ENCODE results near the gene LECT2. TPM values are rescaled to one million over a fixed set of nuclear protein-coding genes. Genes with fewer than 3 reads are reported as not detected.

Gene LECT2
- polyA plus RNA-seq, 4 donors: 1.3 to 4.6 (median 2.1) TPM

DNA sequence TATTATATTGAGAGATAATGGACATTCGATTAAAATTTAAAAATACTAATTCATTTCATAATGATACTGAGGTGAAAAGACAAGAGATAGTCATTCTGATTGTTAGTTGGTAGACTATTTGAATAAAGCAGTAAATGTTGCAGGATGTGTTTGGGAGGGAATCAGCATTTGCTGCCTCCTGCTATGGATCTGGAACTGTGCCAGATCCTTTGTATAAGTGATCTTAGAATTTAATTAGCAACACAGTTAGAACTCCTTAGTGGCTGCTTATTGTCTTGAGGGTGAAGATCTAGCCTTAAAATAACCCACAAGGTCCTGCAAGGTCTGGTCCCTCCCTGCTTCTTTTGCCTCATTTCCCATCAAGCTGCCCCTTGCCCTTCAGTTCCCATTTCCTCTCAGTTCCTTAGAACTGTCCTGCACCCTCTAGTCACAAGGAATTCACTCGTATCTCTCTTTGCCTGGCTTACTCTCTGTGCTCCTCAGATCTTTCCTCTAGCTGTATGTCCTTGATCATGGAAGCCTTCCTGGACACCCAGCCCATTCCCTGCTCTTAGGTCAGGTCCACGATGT is 12.5 kb downstream of the LECT2 start:
- DNase-seq (ENCODE audit: low read depth in 4 of 4, low spot score in 3 of 4): no peak

DNA sequence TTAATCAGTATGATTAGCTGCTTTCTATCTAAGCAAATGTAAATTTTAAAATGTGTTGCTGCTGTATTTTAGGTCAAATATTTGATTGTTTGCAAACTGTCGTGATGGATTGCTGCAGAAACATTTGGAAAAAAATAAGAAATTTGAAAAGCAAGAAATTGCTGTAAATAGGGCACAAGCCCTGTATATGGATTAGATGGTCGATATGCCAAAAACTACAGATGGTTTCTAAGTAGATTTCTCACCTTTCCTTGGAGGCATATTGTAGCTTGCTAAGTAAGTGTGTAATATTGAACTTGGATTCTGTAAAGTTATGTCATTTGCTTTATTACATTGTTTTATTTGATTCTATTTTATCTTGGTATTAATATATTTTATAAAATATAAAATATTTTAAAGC is 13.1 kb downstream of the LECT2 start:
- DNase-seq (ENCODE audit: low read depth in 4 of 4, low spot score in 3 of 4): no peak

DNA sequence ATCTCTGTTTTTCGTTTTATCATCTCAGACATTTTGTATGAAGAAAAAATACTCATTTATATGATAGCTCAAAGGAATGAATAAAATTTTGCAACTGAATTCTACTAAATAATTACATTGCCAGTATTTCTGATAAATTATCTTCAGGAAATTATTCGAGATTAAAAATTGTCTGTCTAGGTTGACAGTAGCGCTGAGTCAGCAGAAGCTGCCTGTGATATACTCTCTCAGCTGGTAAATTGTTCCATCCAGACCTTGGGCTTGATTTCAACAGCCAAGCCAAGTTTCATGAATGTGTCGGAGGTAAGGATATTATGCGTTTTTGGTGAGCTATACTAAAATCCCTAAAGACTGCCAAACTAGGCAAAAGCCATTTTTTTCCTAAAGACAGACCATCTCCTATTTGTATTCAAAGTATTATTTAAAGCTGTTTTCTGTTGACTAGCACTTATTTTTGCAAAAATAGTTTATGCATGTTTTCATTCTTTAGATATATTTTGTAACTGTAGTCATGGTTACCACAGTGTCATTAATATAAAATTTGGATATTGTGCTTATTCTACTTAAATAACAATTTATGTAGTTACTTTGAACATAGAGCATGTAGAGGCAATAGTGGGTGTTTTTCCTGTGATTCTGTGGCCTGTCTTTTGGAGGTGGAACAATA is 17.4 kb downstream of the LECT2 start:
- no peak for DNase-seq (ENCODE audit: low read depth in 4 of 4, low spot score in 3 of 4)

DNA sequence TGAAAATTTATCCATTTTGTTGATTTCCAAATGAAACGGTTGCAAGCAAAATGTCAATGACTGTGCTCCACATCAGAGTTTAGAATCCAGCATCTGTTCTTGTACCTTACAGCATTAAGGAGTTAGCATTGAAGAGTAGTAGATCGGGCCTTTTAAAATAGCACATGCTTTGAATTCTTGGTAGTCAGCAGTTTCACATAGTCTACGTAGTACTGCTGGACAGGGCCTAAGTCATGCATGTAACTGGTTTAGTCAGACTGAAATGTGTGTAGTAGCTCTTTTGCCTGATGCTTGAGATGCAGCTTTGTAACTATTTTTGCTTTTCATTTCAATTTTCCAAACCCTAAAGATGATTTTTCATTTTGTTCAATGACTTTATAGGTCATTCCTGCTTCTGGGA is 19.8 kb downstream of the LECT2 start:
- peak in 2 of 4 donors; percentile 12 to 20 for DNase-seq (ENCODE audit: low read depth in 4 of 4, low spot score in 3 of 4)

DNA sequence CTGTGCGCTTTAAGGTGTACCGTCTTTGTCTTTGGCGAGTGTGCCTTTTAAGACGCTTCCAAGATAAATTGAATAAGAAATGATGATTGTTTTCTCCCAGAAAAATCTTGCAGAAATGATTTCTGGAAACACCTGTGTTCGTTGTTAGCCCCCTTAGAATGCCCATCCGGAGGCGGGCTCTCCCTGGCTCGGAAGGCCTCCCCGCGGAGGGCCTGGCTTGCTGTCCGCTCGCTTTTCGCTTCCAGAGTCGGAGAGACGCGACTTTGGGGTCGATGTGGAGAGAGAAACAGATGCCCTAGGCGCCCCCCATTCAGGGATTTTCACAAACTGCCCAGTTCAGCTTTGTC is 23.9 kb downstream of the LECT2 start:
- peak in 2 of 4 donors; percentile 2 to 6 for DNase-seq (ENCODE audit: low read depth in 4 of 4, low spot score in 3 of 4)

DNA sequence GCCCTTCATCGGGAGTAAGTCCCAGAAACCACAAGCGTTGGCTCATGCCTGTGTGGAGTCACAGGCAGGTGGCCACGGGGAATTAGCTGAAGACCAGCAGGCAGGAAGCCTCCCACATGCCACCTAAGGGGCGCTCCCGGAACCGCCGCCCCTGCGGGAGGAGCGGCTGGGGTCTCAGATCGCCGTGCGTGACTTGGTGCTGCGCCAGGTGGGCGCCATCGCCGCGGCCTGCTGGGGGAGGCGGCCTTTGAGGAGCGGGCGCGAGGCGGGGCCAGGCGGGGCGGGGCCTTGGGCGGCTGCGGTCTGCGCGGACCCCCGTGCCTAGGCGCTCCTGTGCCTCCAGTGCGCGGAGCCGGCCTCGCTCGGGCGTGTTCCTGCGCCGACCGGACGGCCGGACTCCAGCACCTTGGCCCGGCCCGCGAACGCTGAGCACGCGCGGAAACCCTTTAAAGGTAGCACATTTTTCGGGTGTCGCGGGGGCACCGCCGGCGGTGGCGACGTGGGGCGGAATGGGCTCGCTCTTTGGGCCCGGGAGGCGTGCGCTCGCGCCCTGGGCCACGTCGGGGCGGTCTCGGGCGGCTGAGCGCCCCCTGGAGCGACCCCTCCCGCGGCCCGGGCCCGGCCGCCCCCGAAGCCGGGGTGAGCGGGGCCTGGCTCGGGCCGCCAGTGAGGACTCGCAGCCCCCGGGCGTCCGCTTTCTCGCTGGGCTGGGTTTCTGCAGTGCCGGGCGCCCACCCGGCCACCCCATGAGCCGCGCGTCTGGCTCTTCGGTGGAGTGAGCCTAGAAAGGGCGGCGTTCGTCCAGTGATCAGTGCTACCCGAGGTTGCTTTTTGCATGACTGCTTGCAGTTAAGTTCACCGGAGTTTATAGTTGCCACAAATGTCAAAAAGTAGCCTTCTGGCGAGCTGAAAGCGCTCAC is 24.5 kb downstream of the LECT2 start:
- DNase-seq (ENCODE audit: low read depth in 4 of 4, low spot score in 3 of 4): peak in 3 of 4 donors; percentile 18 to 47 (median 36)

DNA sequence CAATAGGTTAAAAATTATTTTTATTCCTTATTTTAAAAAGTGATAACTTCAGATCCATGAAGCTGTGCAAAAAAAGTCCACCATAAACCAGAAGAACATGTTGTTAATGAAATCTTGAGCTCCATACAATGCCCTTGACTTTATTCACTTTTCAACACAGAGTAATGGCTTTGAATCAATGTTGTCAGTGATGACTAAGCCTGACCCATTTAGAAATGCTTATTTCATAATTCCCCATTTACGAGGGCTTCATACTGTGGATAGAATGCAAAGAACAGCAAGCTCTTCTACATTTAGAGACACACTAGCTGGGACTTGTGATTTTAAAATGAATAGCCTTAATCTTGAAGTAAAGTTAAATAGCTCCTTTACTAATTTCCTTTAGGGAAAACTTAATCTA is 33.4 kb downstream of the LECT2 start:
- DNase-seq (ENCODE audit: low read depth in 4 of 4, low spot score in 3 of 4): no peak

DNA sequence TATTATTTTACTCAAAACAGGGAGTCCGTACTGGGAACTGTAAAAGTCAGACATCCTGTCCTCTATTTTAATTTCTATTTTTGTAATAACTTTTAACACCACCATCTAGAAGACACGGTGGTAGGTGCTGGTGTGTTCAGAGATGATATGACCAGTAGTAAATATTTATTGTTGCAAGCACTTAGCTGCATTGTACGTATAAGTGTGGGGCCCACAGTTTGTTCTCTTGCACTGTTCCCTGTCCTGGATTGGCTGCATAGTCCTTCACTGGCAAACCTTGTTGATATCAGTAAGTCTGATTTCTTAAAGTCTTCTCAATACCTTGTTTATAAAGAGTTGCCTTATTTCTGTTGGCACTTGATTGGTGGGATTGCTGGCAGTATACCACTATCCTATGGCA is 34.6 kb downstream of the LECT2 start:
- DNase-seq (ENCODE audit: low read depth in 4 of 4, low spot score in 3 of 4): no peak

DNA sequence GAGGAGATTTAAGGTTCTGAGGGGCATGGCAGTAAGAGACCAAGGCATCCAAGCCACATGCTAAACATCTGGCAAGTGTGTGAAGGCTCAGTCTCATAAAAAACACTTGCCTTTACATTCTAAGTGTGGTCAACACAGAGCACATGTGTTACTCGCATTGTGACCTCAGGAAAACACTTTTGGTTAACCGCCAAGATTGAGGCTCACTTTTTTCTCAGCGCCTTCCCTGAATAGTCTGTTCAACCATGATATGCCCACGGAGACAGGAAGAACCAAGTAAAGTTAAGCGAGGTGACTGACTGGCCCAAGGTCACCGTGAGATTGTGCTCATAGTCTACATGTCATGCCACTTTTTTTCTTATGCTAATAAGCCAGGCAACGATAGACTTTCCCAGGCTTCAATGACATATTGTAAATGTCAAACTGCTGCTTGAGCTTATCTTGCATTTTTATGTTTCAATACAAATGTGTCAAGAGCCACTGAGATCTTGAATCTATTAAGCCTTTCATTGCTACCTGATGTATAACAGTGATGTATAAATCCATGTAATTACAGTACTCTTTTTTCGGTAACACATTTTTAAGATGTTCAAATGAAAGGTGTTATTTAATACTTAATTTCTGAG is 38.0 kb downstream of the LECT2 start:
- no peak for DNase-seq (ENCODE audit: low read depth in 4 of 4, low spot score in 3 of 4)

DNA sequence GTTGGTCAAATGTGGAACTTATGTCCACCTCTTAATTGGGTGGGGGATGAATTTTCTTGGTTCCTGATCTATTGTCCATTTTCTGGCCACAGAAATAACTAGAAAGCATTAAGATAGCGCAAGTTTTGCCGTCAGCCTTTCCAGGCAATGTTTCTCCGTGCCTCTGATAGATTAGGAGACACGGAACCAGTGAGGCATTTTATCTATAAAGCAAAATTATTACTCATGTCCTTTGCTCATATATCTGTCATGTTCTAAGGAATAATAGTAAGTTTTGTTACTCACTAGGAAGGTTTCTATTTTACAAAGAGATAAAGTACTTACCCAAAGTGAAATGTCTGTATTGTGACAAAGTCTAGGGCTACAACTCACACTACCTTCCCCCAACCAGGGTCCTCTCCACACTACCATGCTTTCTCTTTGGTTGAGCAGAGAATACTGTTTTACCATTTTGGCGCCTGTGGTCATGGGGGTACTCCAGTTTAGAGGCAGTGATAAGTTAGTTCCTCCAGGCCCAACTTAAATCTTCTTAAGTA is 39.2 kb downstream of the LECT2 start:
- no peak for DNase-seq (ENCODE audit: low read depth in 4 of 4, low spot score in 3 of 4)

DNA sequence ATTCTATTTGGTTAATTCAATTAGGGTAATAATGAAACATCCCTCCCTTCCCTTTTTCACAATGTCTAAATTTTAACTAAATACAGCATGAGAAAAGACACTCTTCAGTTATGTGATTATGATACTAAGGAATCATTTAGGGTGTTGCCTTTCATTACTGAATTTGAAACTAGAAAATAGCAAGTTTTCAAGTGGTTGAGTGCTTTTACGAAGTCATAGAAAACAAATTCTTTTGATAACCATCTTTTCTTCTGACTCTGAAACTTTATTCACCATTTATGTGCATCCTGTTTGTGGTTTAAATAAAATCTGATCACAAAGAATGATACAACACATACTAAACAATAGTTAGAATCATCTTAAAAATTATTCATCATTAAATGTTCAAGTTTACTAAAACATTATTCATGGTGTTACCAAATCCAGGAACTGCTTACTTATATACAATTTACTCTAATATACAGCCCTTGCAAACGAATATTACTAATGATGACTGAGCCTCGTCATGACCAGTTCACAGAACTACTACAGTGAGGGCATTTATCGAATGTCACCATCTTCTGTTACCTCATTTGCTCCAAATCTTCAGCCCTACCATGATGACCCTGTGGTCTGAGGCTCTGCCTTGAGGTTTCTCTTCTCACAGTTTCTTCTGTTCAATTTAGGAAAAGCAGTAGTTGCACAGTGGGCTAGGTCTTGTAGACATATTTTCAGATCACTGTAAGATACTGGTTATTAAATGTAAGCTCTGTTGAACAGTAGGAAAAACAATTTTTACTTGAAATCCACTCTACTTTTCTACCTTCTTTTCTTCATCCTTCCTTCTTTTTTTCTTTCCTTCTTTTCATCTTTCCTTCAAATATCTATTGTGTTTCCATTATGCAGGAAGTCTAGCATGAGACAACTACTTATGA is 40.8 kb downstream of the LECT2 start:
- no peak for DNase-seq (ENCODE audit: low read depth in 4 of 4, low spot score in 3 of 4)

DNA sequence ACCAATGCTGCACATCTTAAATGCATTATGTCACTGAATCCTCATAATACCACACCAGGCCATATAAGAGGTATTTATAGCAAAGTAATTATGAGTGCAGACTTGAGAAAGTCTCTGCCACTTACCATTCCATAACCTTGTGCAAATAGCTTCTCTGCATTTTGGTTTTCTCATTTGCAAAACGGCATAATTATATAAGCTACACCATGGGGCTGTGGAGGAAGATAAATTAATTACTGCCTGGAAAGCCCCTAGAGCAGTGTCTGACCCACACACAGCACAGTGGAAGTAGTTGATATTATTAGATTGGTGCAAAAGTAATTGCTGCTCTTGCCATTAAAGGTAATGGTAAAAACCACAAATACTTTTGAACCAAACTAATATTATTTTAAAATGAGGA is 49.6 kb downstream of the LECT2 start:
- no peak for DNase-seq (ENCODE audit: low read depth in 4 of 4, low spot score in 3 of 4)

DNA sequence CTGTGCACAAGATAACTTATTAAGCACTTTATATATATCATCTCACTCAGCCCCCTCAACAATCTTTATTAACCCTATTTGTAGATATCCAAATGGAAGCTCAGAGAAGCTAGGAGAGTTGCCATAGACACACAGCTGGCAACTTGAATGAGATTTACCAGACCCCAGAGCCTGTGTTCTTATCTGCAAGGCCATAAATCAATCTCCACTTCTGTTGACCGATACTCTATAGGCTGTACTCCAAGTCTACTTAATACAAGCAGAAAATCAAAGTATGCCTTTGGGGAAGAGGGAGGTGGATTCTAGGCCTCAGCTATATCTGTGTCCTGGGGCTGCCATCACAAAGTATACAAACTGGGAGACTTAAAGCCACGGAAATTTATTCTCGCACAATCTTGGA is 53.1 kb downstream of the LECT2 start:
- DNase-seq (ENCODE audit: low read depth in 4 of 4, low spot score in 3 of 4): no peak

DNA sequence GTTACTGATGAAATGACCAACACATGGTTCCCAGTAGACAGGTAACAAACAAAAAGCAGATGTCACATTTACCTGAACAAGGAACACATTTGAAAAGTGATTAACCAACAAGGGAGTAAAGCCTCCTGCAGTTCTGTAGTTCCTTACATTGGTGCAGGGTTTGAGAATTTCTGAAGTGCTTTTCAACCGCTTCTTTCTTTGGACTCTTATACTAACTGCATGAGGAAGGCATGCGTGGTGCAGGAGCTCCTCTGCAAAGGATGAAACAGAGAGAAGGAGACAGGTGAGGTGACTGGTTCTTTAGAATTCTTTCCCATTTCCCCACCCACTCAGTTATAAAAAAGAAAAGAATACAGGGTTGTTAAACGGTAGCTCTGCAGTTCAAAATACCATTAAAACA is 54.5 kb downstream of the LECT2 start:
- no peak for DNase-seq (ENCODE audit: low read depth in 4 of 4, low spot score in 3 of 4)

DNA sequence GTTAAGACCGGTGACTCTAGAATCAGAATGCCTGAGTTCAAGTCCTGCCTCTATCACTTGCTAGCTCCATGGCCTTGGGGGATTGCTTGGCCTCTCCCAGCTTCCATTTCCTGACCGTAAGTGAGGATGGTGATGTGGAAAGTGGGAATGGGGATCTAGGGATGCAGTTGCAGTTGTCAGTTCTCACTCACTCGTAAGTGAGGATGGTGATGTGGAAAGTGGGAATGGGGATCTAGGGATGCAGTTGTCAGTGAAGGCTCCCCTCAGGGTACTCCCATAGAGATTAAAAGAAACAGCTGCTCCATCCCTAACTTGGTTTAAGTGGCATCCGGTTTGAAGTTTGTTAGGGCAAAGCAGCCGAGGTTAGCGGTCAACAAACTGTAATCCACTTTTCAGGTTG is 56.1 kb downstream of the LECT2 start:
- DNase-seq (ENCODE audit: low read depth in 4 of 4, low spot score in 3 of 4): no peak

Other genes with a start within 250 kb of the LECT2 start
- 1 to 10 TPM in 3 of 4 donors, under 1 TPM in 1; 0.25 to 3.5 (median 2.8) TPM for gene SLC25A48, start 120.3 kb downstream of the LECT2 start, polyA plus RNA-seq (ENCODE audit: insufficient read length in 4 of 4)
- not detected for gene IL9, start 59.1 kb downstream of the LECT2 start, polyA plus RNA-seq (ENCODE audit: insufficient read length in 4 of 4)
- gene TGFBI, start 74.0 kb upstream of the LECT2 start, polyA plus RNA-seq (ENCODE audit: insufficient read length in 4 of 4): 100 to 1,000 TPM; 216 to 843 (median 339) TPM
- 10 to 100 TPM; 69.4 to 86.8 (median 74.0) TPM for gene SMAD5, start 177.9 kb upstream of the LECT2 start, polyA plus RNA-seq (ENCODE audit: insufficient read length in 4 of 4)
- gene SMIM32, start 238.2 kb upstream of the LECT2 start, polyA plus RNA-seq (ENCODE audit: insufficient read length in 4 of 4): 10 to 100 TPM in 2 of 4 donors, 1 to 10 TPM in 1, under 1 TPM in 1; 0.15 to 19.5 (median 10.5) TPM

Data from left renal pelvis (tissue), 4 donors.